Dendritic cell treated with granulocyte-macrophage colony-stimulating factor and Interleukin-4, amounts not matched to agents 40 ng/mL and 50 ng/mL, for 4 days (primary cell): Measurements from ENCODE around the gene FAM47E.

ENCODE experiments used
- H3K27ac Mint-ChIP-seq: one replicate; pipeline ENCODE4 v1.8.0; 2022; ENCODE audit warnings: mild to moderate bottlenecking, mixed read lengths
- H3K27me3 Mint-ChIP-seq: one replicate; pipeline ENCODE4 v1.8.0; 2022; ENCODE audit warnings: mild to moderate bottlenecking, mixed read lengths
- H3K36me3 Mint-ChIP-seq: one replicate; pipeline ENCODE4 v1.8.0; 2022; ENCODE audit warnings: low read depth, mixed read lengths
- H3K4me1 Mint-ChIP-seq: one replicate; pipeline ENCODE4 v1.8.0; 2022; ENCODE audit warnings: low read depth, mixed read lengths
- H3K4me3 Mint-ChIP-seq: one replicate; pipeline ENCODE4 v1.8.0; 2022; ENCODE audit warnings: mild to moderate bottlenecking, moderate library complexity, mixed read lengths
- H3K9me3 Mint-ChIP-seq: one replicate; pipeline ENCODE4 v1.8.0; 2022; ENCODE audit warnings: mixed read lengths
- intact Hi-C: fragments of 100-400 bp; cut with micrococcal nuclease; formaldehyde crosslinking; loops from one replicate; pipeline ENCODE4 v1.15.0; 2022

Gene FAM47E, protein sequence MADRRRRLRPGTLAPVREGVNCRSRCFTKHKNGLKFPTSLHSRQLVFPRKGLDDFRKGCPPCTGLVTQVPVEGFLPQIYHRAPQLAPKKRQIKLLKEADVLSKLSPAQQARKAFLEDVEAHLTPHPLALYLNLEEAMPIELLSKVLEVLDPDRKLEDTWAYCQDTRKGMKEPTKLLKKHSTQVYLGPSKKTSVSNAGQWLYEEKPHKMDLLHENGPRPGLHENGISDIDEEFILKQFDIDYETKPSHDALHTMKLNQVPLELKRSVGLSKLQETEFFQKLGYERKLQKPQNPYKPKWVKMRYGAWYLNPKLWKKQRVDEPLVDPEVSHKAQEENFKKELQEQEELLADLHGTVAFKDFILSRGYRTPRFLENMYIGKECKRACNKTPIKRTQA

GRCh38 chr4:76251441-76252270 lies at the start of gene FAM47E:
Gene FAM47E (plus strand): TSS chr4:76251721. CDS start chr4:76251747, 26 bp downstream.
- intact Hi-C loops = no loop called here
- Mint-ChIP-seq H3K4me3 (peak within 1 kb of the TSS; percentile 79), H3K36me3 (no peaks in the 10 kb centered on the region), H3K27me3 (peaks cover 64% of the 10 kb centered on the region), H3K9me3 (no peaks in the 10 kb centered on the region), H3K27ac (peak within 1 kb of the TSS; percentile 20), H3K4me1 (peaks cover 14% of the 10 kb centered on the region)

GRCh38 chr4:76203541-76203940 lies 48.0 kb upstream of the FAM47E start:
- peaks cover 38% of the 10 kb centered on the region for H3K4me1 Mint-ChIP-seq
- intact Hi-C loops = no loop called here
- no peaks in the 10 kb centered on the region for H3K27me3 Mint-ChIP-seq
- no peaks in the 10 kb centered on the region for H3K36me3 Mint-ChIP-seq
- H3K27ac Mint-ChIP-seq = no peak overlapping the region
- H3K4me3 Mint-ChIP-seq = no peak overlapping the region
- H3K9me3 Mint-ChIP-seq = no peaks in the 10 kb centered on the region

- intact Hi-C loops = loop anchor here (5.0 kb wide), 1 partner anchor 102 kb away; the partner anchor contains the start of gene STBD1
- peaks cover 36% of the 10 kb centered on the region for H3K4me1 Mint-ChIP-seq
- H3K27ac Mint-ChIP-seq = no peak overlapping the region
- no peaks in the 10 kb centered on the region for H3K27me3 Mint-ChIP-seq
- no peak overlapping the region for H3K4me3 Mint-ChIP-seq
- H3K36me3 Mint-ChIP-seq = no peaks in the 10 kb centered on the region
- no peaks in the 10 kb centered on the region for H3K9me3 Mint-ChIP-seq
Measured at GRCh38 chr4:76204936-76205335, 46.6 kb upstream of the FAM47E start.

GRCh38 chr4:76205476-76205875 lies 46.0 kb upstream of the FAM47E start:
- Mint-ChIP-seq H3K4me1 (peaks cover 36% of the 10 kb centered on the region), H3K4me3 (no peak overlapping the region), H3K27ac (peak overlapping the region; percentile 25), H3K36me3 (no peaks in the 10 kb centered on the region), H3K27me3 (no peaks in the 10 kb centered on the region), H3K9me3 (no peaks in the 10 kb centered on the region)
- intact Hi-C loops = loop anchor here (5.0 kb wide), 1 partner anchor 102 kb away; the partner anchor contains the start of gene STBD1

GRCh38 chr4:76206222-76206942 lies 45.1 kb upstream of the FAM47E start:
- Mint-ChIP-seq H3K4me1 (peaks cover 34% of the 10 kb centered on the region), H3K27me3 (no peaks in the 10 kb centered on the region), H3K9me3 (no peaks in the 10 kb centered on the region), H3K4me3 (no peak overlapping the region), H3K36me3 (no peaks in the 10 kb centered on the region), H3K27ac (peak overlapping the region; percentile 25)
- intact Hi-C loops = loop anchor here (5.0 kb wide), 1 partner anchor 101 kb away; the partner anchor contains the start of gene STBD1

GRCh38 chr4:76207549-76207948 lies 44.0 kb upstream of the FAM47E start:
- Mint-ChIP-seq H3K27ac (no peak overlapping the region), H3K9me3 (no peaks in the 10 kb centered on the region), H3K36me3 (no peaks in the 10 kb centered on the region), H3K4me1 (peaks cover 45% of the 10 kb centered on the region), H3K4me3 (no peak overlapping the region), H3K27me3 (no peaks in the 10 kb centered on the region)
- intact Hi-C loops = loop anchor here (5.0 kb wide), 1 partner anchor 100 kb away; the partner anchor contains the start of gene STBD1

GRCh38 chr4:76208005-76208765 lies 43.3 kb upstream of the FAM47E start:
- intact Hi-C loops = loop anchor here (5.0 kb wide), 1 partner anchor 99 kb away; the partner anchor contains the start of gene STBD1
- Mint-ChIP-seq H3K4me3 (peak overlapping the region; percentile 55), H3K4me1 (peaks cover 52% of the 10 kb centered on the region), H3K9me3 (no peaks in the 10 kb centered on the region), H3K27ac (peak overlapping the region; percentile 71), H3K27me3 (no peaks in the 10 kb centered on the region), H3K36me3 (peaks cover 2% of the 10 kb centered on the region)

GRCh38 chr4:76209881-76210280 lies 41.6 kb upstream of the FAM47E start:
- peak overlapping the region; percentile 72 for H3K27ac Mint-ChIP-seq
- H3K36me3 Mint-ChIP-seq = peaks cover 5% of the 10 kb centered on the region
- peaks cover 63% of the 10 kb centered on the region for H3K4me1 Mint-ChIP-seq
- H3K27me3 Mint-ChIP-seq = no peaks in the 10 kb centered on the region
- H3K4me3 Mint-ChIP-seq = no peak overlapping the region
- intact Hi-C loops = loop anchor here (5.0 kb wide), 1 partner anchor 97 kb away; the partner anchor contains the start of gene STBD1
- H3K9me3 Mint-ChIP-seq = no peaks in the 10 kb centered on the region

DNA sequence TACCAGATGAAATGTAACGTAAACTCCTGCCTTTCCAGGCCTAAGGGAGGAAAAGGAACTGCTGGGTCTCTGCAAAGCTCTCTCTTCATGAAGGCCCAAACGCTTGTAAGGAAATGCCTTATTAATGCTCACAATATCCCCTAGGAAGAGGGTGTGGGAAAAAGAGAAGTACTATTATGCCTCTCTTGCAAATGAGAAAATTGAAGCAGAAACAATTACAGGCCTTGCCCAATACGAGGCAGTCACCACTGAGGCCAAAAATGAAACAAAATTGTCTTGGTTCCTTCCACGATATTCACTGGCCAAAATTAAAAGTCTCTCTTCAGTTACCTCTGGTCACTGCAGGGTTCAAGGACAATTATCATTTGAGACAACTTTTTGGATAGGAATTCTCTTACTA lies 41.1 kb upstream of the FAM47E start:
- no peaks in the 10 kb centered on the region for H3K27me3 Mint-ChIP-seq
- no peaks in the 10 kb centered on the region for H3K9me3 Mint-ChIP-seq
- peaks cover 5% of the 10 kb centered on the region for H3K36me3 Mint-ChIP-seq
- intact Hi-C loops = no loop called here
- H3K4me3 Mint-ChIP-seq = peak overlapping the region; percentile 43
- peaks cover 65% of the 10 kb centered on the region for H3K4me1 Mint-ChIP-seq
- H3K27ac Mint-ChIP-seq = peak overlapping the region; percentile 72

DNA sequence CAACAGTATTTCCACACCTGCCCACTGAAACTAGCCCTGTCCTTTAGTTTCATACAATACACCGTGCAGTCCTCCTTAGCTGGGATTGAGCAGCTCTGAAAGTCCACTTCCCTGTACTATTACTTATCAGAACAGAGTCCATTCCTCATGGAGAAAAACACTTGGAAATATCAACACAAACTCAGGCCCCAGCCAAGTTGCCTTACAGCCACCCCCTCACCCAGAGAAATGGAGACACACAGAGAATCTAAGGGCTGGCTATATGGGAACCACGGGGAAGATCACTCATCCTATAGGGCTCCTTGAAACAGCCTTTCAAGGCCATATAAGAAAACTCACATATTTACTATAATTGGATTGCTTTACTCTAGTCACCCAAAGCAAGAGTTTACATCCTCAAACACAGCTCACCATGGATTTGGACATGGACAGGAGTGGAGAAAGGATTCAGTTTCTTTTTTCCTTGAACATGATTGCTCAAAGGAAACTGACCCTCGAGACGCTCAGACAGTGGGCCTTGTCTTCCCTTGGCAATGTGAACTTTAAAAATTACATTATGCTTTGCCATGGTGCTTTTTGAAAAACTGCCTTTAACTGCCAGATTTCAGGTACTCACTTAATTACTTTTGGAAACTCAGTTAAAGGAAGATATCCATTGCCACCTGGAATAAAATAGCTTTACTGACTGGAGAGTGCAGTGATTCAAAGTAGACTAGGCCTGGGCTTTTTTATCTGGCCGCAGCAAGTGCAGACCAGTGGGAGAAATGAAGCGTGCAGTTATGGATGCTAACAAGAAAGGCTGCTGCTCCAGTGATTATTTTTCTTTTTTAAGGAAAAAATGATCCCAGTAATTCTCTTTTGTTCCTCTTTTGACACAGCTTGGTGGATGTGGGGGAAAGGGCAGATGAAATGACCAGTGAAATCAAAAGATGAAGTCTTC lies 39.5 kb upstream of the FAM47E start:
- Mint-ChIP-seq H3K4me3 (peak overlapping the region; percentile 93), H3K36me3 (peaks cover 5% of the 10 kb centered on the region), H3K27ac (peak overlapping the region; percentile 83), H3K27me3 (no peaks in the 10 kb centered on the region), H3K9me3 (no peaks in the 10 kb centered on the region), H3K4me1 (peaks cover 75% of the 10 kb centered on the region)
- intact Hi-C loops = loop anchor here (2.0 kb wide), 1 partner anchor 13 kb away; no protein-coding TSS in a partner anchor

- Mint-ChIP-seq H3K9me3 (no peaks in the 10 kb centered on the region), H3K4me1 (peaks cover 82% of the 10 kb centered on the region), H3K27me3 (no peaks in the 10 kb centered on the region), H3K4me3 (peak overlapping the region; percentile 93), H3K27ac (peak overlapping the region; percentile 83), H3K36me3 (peaks cover 5% of the 10 kb centered on the region)
- intact Hi-C loops = loop anchor here (2.0 kb wide), 1 partner anchor 14 kb away; no protein-coding TSS in a partner anchor
Measured at GRCh38 chr4:76212851-76213414, 38.6 kb upstream of the FAM47E start.
